ENCODE data around the gene IFRD2. TPM values are rescaled to one million over a fixed set of nuclear protein-coding genes. Genes with fewer than 3 reads are reported as not detected.

The IFRD2 gene
- total and polyA plus RNA-seq, 2 of the 13 experiments (the other 11 are each of a cell fraction or from before 2014, with no cell fraction given) = 32.8 to 96.1 TPM

DNA sequence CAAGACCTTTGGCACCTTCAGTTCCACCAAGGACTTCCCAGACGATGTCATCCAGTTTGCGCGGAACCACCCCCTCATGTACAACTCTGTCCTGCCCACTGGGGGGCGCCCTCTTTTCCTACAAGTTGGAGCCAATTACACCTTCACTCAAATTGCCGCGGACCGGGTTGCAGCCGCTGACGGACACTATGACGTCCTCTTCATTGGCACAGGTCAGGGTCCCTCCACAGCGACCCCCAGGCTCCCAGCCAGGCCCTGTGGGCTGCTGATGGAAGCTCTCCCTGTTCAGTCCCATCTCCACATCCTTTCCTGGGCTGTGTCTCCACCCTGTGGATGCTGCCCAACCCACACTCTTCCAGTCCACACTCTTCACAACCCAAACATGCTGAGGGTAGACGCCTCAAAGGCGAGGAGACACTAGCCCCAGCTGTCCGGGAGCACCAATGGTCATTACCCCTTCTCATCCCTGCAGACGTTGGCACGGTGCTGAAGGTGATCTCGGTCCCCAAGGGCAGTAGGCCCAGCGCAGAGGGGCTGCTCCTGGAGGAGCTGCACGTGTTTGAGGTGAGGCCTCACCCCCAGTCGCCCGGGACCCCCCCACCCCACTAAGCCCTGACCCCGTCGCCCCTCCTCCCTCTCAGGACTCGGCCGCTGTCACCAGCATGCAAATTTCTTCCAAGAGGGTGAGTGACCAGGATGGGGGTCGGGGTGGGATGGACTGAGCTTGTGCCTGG, 17.7 kb downstream of the IFRD2 start:
- BruUV-seq (replicated peaks) = no TSS peak
- peak; percentile 60 for DNase-seq (ENCODE audit: low spot score)
- Histone ChIP-seq H3K4me1 (ENCODE audit: insufficient read depth, low read length) (peaks cover 57% of the 10 kb centered on the region), H3K36me3 (replicated peaks in 1 of 2; ENCODE audit: control insufficient read depth in 1 of 2, insufficient read depth in 2 of 2, low read length in 2 of 2) (peaks cover 14 to 30% of the 10 kb centered on the region in 2 experiments), H3K9ac (ENCODE audit: insufficient read depth, low read depth, low read length) (no peak overlapping the region), H2AFZ (ENCODE audit: low read length) (no peak overlapping the region), H3K9me3 (ENCODE audit: low read length) (no peaks in the 10 kb centered on the region), H3K27ac (ENCODE audit: extremely low read length, insufficient read depth, low read length) (peak overlapping the region; percentile 18), H3K79me2 (ENCODE audit: insufficient read depth, low read length) (peaks cover 28% of the 10 kb centered on the region), H3K4me3 (replicated peaks in 1 of 3; ENCODE audit: insufficient read depth in 1 of 3, low read depth in 2 of 3, low read length in 3 of 3) (no peak overlapping the region), H3K4me2 (ENCODE audit: low read depth, low read length) (no peak overlapping the region), H4K20me1 (ENCODE audit: insufficient read depth, low read length) (no peaks in the 10 kb centered on the region; the same call in 1 of the 2 replicates), H3K27me3 (ENCODE audit: control insufficient read depth in 1 of 2, insufficient read depth in 2 of 2, low read length in 2 of 2) (no peaks in the 10 kb centered on the region; a peak in 1 of 5 replicates)
- POLR2A ChIA-PET = interaction anchor here (0.6 to 1.5 kb wide), 3 partner anchors 9 to 15 kb away, joined by 3 to 4 read pairs (median 3); no protein-coding TSS in a partner anchor
- ATAC-seq = peak; percentile 4; the same call in 1 of the 3 replicates
- 89% methylated on average over 23 of the region's 26 CpGs for WGBS (ENCODE audit: low lambda C conversion rate)
- CTCF ChIA-PET (ENCODE audit: low intra/inter-chr PET ratio, low total read pairs) = interaction anchor here (1.9 to 6.4 kb wide), 3 partner anchors 15 to 50 kb away, joined by 10 to 81 read pairs (median 63); no protein-coding TSS in a partner anchor
- in situ Hi-C loops (cut with HindIII; ENCODE audit: extremely low pct_ligation_motif_present, low pct_unique_long_range_greater_than_20kb) (loop anchor here (5.0 to 10.0 kb wide), 2 partner anchors 47 to 80 kb away; partner anchors contain the start of gene GNAT1), intact Hi-C loops (cut with micrococcal nuclease; ENCODE audit: unreplicated experiment) (loop anchor here (1.0 to 5.0 kb wide), 3 partner anchors 47 to 82 kb away; partner anchors contain the start of gene GNAT1)
- peak; percentile 21 for FAIRE-seq
- peak; percentile 53; the same call in 1 of the 2 replicates for TF ChIP-seq HOXA3 (CRISPR knock-in tag; IDR thresholded peaks at IDR 0.05)
- TF ChIP-seq CBX5 (CRISPR knock-in tag; IDR thresholded peaks at IDR 0.05; ENCODE audit: borderline replicate concordance) = no peak
- 0 out of 2 replicates have a peak, but pooled peaks have one; percentile 24 for TF ChIP-seq MAZ (IDR thresholded peaks at IDR 0.05; ENCODE audit: borderline replicate concordance, low read depth, low read length)
- TF ChIP-seq MAZ (CRISPR knock-in tag; IDR thresholded peaks at IDR 0.05; ENCODE audit: low read depth) = no peak
- TF ChIP-seq, protein P1, sequence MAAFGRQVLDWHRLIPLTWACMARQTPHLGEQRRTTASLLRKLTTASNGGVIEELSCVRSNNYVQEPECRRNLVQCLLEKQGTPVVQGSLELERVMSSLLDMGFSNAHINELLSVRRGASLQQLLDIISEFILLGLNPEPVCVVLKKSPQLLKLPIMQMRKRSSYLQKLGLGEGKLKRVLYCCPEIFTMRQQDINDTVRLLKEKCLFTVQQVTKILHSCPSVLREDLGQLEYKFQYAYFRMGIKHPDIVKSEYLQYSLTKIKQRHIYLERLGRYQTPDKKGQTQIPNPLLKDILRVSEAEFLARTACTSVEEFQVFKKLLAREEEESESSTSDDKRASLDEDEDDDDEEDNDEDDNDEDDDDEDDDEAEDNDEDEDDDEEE (CRISPR knock-in tag; IDR thresholded peaks at IDR 0.05) = no peak
- no peak for TF ChIP-seq ZBTB21 (CRISPR knock-in tag; IDR thresholded peaks at IDR 0.05)
- TF ChIP-seq RFX3 (CRISPR knock-in tag; IDR thresholded peaks at IDR 0.05) = no peak
- no peak for TF ChIP-seq GABPA (IDR thresholded peaks at IDR 0.05; ENCODE audit: low read depth, low read length)
- TF ChIP-seq GABPA (CRISPR knock-in tag; IDR thresholded peaks at IDR 0.05; ENCODE audit: low read depth) = peak; percentile 36; the same call in 1 of the 2 replicates
- TF ChIP-seq DNMT3B (CRISPR knock-in tag; conservative IDR thresholded peaks at IDR 0.05) = no peak
- TF ChIP-seq AKAP8 (CRISPR knock-in tag; IDR thresholded peaks at IDR 0.05) = no peak
- TF ChIP-seq ZNF383 (CRISPR knock-in tag; IDR thresholded peaks at IDR 0.05; ENCODE audit: borderline replicate concordance) = no peak
- TF ChIP-seq IKZF5 (CRISPR knock-in tag; IDR thresholded peaks at IDR 0.05) = no peak
- peak; percentile 97 for TF ChIP-seq ZBTB33 (CRISPR knock-in tag; IDR thresholded peaks at IDR 0.05)
- no peak for TF ChIP-seq ZNF7 (CRISPR knock-in tag; IDR thresholded peaks at IDR 0.05)

Data from HepG2 (cell line).